Measurements from ENCODE around the gene KIAA0825. TPM values are rescaled to one million over a fixed set of nuclear protein-coding genes. Genes with fewer than 3 reads are reported as not detected.

KIAA0825 gene
- total RNA-seq, 4 donors from 2014 or later: 4.1 to 8.2 (median 5.6) TPM

DNA sequence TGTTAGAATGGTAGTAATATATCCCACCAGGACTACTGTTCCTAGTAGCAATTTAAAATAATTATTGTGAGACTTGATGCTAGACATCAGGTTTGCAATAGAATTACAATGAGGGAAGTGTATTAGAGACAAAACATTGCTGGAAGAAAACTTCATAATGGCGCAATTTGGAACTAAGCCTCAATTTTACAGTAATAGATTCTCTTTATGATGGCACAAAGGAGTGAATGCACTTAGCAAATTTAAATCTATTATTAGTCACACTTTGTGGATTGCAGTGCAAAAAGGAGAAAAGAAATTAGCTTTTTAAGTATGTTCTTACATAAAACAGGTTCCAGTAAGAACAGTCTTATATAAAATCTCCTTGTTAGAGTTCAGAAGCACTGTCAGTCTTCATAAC, 358.3 kb downstream of the KIAA0825 start:
- no peak for DNase-seq
- Histone ChIP-seq H3K9me3 (no peaks in the 10 kb centered on the region), H3K27me3 (no peaks in the 10 kb centered on the region), H3K27ac (no peak overlapping the region), H3K4me1 (no peaks in the 10 kb centered on the region), H3K4me3 (no peak overlapping the region), H3K36me3 (no peaks in the 10 kb centered on the region)
- TF ChIP-seq POLR2A (IDR thresholded peaks at IDR 0.05): no peak
- TF ChIP-seq, protein P1, sequence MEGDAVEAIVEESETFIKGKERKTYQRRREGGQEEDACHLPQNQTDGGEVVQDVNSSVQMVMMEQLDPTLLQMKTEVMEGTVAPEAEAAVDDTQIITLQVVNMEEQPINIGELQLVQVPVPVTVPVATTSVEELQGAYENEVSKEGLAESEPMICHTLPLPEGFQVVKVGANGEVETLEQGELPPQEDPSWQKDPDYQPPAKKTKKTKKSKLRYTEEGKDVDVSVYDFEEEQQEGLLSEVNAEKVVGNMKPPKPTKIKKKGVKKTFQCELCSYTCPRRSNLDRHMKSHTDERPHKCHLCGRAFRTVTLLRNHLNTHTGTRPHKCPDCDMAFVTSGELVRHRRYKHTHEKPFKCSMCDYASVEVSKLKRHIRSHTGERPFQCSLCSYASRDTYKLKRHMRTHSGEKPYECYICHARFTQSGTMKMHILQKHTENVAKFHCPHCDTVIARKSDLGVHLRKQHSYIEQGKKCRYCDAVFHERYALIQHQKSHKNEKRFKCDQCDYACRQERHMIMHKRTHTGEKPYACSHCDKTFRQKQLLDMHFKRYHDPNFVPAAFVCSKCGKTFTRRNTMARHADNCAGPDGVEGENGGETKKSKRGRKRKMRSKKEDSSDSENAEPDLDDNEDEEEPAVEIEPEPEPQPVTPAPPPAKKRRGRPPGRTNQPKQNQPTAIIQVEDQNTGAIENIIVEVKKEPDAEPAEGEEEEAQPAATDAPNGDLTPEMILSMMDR (IDR thresholded peaks at IDR 0.05): no peak

DNA sequence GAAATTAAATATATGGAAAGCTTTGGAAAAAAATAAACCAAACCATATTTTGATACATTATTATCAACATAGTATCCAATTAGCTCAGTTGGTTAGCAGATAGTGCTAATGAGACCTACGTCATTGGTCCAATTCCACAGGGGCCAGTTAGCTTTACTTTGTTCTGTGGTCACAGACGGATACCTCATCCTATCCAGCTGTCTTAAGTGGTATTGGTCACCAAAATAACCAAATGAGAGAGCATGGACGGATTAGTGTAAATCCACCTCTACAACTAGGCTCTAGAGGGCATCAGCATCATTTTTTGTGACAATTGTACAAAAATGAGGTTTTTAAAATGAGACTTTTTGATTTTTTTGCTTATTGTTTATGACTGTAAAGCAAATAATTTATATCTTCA, 364.2 kb downstream of the KIAA0825 start:
- Histone ChIP-seq H3K27ac (no peak overlapping the region), H3K9me3 (no peaks in the 10 kb centered on the region), H3K4me3 (no peak overlapping the region), H3K36me3 (no peaks in the 10 kb centered on the region), H3K4me1 (no peaks in the 10 kb centered on the region), H3K27me3 (no peaks in the 10 kb centered on the region)
- TF ChIP-seq POLR2A (IDR thresholded peaks at IDR 0.05): no peak
- TF ChIP-seq, protein P1 (IDR thresholded peaks at IDR 0.05): no peak
- DNase-seq: no peak

DNA sequence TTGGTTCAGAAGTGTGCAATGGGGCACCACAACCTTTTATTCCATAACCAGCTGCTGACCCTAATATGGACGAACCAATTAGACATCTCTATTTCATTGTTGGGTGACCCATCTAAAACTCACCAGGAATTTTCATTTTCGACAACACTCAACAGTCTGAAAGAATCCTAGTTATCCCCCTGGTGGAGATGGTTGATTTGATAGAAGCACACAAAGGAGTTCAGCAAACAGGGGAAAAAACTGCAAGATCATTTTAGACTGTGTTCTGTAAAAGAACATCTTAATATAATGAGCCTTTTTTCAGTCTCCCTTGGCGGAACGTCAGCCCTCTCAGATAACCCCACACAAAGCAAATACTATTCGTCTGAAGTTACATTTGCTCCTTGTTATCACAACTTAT, 367.4 kb downstream of the KIAA0825 start:
- Histone ChIP-seq H3K4me3 (no peak overlapping the region), H3K27me3 (no peaks in the 10 kb centered on the region), H3K4me1 (no peaks in the 10 kb centered on the region), H3K27ac (no peak overlapping the region), H3K9me3 (no peaks in the 10 kb centered on the region), H3K36me3 (no peaks in the 10 kb centered on the region)
- no peak for TF ChIP-seq POLR2A (IDR thresholded peaks at IDR 0.05)
- TF ChIP-seq, protein P1 (IDR thresholded peaks at IDR 0.05): no peak
- DNase-seq: no peak

DNA sequence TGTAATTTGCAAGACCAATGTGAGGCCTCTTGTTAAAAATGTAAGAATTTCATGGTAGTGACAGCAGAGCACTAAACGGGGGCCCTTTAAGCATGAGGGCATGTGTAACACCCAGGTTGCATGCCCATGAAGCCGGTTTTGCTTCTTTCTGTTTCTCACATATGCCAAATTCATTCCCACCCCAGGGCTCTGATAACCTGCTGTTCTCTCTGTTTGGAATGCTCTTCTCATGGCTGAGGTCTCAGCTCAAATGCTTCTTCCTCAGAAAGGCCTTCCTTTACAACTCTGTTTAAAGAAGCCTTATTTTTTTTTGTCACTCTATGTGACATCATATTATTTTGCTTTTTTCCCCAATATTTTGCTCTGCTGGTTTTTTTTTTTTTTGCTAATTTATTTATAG, 369.0 kb downstream of the KIAA0825 start:
- H3K4me1 ChIP-seq: no peaks in the 10 kb centered on the region
- H3K36me3 ChIP-seq: no peaks in the 10 kb centered on the region
- no peak overlapping the region for H3K27ac ChIP-seq
- no peak overlapping the region for H3K4me3 ChIP-seq
- H3K27me3 ChIP-seq: no peaks in the 10 kb centered on the region
- no peak for DNase-seq
- no peak for TF ChIP-seq POLR2A (IDR thresholded peaks at IDR 0.05)
- TF ChIP-seq, protein P1 (IDR thresholded peaks at IDR 0.05): no peak
- no peaks in the 10 kb centered on the region for H3K9me3 ChIP-seq

DNA sequence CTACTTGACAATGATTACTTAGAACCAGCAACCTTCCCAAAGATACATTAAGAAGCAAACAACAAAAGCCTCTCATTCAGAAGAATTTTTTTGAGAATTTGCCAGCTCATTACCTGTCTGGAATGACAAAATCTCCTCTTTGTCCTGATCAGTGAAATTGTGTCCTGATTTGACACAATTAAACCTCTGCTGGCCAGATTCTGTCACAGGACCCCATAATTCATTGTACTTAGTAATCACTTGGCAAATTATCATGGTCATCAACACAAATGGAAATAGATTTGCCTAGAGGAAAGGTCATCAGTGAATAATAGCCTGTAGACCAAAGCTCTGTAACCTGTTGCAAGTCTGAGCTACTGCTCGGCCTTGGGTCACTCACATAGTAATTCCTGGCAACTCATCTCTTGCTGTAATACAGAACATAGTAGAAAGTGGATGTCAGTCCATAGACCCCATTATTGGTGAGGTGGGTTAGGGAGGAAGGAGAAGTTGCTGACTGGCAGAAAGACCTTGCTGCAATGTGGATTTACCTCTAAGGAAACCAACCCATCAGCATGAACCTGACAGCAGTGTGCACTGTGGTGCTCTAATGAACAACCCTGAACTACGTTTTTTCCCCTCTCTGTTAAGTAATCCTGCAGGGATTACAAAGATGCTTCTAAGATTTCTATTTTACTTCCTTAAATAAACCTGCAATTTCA, 370.1 kb downstream of the KIAA0825 start:
- Histone ChIP-seq H3K27me3 (no peaks in the 10 kb centered on the region), H3K4me1 (no peaks in the 10 kb centered on the region), H3K4me3 (no peak overlapping the region), H3K27ac (no peak overlapping the region), H3K36me3 (no peaks in the 10 kb centered on the region), H3K9me3 (no peaks in the 10 kb centered on the region)
- no peak for DNase-seq
- TF ChIP-seq, protein P1 (IDR thresholded peaks at IDR 0.05): no peak
- TF ChIP-seq POLR2A (IDR thresholded peaks at IDR 0.05): no peak

Measured in Peyer's patch (tissue), 4 donors.